UCSD-AML1 (cell line): ENCODE measurements around the gene ISG20L2.

Experiments used
- DNase-seq: peaks from one replicate; lab custom pipeline; 2025; ENCODE audit not compliant: unreplicated experiment; lab: John Stamatoyannopoulos, UW

ISG20L2 gene

DNA sequence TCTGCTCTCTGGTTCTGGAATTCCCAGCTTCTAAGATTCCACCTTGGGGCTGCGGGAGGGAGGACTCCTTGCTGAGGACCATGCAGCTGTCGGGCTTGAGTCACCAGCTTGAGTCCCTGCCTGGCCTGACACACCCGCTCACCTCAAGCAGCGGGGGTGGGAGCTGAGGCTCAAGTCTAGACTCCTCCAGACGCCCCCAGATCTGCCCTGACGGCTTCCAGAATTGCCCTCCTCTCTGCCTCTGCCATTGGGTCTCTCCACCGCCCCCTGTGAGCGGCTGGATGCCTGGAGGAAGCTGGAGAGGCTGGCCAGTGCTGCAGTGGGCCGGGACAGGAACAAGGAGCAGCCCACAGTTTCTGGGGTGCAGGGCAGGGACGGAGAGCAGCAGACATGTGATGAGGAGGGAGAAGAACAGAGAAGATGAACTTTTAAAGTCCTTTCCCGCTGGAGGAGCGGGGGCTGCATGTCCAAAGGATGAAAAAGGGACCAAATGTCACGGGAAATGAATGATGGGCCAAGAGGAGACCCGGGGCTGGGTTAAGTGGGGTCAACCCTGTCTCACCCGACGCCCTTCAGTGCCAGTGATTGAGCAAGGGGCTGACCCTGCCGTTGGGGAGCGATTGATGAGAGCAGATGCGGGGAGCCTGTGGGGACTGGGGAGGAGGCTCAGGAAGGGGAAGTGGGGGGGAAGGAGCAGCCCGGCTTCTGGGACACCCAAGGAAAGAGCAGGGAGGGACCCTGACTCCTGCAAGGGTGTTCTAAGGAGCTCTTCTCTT is 36.7 kb downstream of the ISG20L2 start:
- DNase-seq = peak; percentile 36

DNA sequence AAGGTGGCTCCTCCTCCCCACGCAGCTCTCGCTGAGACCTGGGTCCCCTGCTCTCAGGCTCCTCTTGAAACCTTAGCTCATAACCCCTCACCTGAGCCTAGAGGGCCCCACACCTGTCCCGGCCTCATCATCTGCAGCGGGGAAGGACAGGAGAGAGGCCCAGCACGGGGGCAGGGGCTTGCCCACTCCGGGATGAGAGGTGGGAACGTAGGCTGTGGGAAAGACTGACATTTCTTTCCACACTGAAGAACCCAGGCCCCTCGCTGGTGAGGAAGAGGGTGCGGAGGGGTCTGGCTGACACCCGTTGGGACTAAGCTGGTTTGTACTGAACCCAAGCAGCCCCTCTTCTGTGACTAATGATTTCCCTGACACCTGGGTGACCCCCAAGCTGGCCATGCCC is 37.4 kb downstream of the ISG20L2 start:
- DNase-seq = no peak

DNA sequence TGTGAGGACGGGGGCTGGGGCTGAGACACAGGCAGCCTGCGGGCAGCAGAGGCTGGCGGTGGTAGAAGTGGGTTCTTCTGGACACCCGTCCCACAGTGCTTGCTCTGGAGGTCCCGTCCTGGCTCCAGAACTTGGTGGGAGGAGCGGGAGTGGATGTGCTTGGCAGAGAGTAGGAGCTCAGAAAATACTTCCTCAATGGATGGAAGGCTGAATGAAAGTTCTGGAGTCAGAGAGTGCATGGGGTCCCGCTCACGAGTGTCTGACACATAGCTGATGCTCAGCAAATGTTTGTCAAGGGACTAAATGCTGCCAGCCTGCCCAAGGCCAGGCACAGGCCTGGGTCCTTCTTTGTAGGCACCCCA is 37.9 kb downstream of the ISG20L2 start:
- DNase-seq = no peak

DNA sequence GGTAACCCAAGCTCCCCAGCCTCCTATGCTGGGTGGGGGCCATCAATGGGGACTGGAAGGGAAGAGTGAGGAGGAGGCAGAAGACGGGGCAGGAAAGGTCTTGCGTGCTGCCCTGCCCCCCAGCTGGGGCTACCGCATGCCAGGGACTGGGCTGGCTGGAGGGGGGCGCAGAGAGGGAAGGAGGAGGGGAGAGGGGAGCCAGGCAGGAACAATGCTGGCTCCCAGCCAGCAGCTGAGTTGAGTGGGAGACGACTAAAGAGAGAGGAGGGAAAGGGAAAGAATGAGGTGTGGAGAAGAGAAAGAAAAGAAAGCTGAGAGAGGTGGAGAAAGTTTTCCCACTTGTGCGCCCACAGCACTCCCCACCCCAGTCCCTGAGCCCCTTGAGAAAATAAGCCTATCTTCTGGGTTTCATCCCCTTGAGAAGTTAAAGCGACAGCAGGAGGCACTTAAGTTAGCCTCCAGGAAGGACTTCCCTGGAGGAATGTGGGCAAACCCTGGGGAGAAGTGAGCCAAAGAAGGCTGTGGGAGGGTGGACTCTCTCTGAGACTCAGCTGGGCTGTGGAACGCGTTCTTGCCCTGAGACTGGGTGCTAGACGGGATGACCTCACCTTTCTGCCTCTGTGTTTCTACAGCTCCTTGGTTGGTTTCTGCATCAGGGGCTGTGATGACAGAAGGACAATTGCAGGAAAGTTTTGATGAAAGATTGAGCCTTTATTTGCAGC is 38.5 kb downstream of the ISG20L2 start:
- no peak for DNase-seq

DNA sequence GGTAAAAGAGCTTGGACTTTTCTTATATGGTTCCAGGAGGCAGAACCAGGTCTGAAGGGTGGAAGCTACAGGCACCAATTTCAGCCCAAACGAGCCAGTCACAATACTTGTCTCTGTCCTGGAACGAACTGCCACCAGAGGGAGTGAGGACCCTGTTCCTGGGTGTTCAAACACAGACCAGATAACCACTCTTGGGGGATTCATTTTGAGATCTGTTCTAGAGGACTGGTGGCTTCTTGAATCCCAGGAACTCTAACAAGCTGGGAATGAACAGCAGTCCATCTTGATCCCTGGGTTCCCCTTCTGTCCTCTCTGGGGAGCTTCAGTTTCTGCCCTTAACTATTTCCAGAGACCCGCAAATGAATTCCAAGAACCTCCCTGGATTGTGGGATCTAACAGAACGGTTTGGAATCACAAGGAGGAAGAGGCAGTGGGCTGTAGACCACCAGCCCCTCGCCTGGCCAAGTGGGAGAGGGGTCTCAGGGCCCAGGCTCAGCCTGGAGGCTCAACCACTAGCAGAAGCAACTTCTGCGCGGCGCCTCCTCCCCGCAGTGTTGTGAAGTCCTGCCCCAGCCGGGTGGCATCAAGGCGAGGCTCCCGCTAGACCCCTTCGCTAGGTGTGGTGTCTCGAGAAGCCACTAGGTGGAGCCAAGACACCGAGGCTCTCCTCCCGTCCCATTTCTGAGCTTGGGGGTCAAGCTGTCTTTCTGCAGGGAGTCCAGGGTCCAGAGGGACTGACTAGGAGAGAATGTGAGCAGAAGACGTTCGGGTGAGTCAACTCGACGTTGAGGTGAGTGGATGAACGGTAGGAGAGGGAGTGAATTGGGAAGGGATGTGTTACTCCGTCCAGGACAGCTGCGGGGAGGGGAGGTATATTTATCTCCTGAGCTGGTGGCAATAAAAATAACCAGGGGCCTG is 39.3 kb downstream of the ISG20L2 start:
- peak; percentile 82 for DNase-seq

DNA sequence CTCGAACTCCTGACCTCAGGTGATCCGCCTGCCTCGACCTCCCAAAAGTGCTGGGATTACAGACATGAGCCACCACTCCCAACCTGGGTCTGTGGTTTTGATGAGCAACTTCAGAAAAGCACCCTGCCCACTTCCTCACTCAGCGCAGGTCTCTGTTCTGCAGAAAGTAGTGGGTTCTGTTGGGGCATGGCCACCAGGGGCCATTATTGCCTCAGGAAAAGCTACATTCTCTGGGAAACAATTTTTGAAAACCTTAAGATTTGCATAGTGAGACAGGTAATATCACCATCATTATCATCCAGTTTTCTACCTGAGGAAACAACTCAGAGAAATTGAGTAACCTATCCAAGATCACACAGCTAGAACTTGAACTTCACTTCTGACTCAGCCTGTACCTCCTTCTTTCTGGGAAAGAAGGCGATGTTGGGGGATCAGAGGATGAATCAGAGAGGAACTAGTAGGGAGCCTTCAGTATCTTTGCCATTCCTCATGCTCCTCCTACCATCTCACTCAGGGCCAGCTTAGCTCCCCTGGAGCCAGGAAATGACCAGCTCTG is 44.3 kb downstream of the ISG20L2 start:
- no peak for DNase-seq

DNA sequence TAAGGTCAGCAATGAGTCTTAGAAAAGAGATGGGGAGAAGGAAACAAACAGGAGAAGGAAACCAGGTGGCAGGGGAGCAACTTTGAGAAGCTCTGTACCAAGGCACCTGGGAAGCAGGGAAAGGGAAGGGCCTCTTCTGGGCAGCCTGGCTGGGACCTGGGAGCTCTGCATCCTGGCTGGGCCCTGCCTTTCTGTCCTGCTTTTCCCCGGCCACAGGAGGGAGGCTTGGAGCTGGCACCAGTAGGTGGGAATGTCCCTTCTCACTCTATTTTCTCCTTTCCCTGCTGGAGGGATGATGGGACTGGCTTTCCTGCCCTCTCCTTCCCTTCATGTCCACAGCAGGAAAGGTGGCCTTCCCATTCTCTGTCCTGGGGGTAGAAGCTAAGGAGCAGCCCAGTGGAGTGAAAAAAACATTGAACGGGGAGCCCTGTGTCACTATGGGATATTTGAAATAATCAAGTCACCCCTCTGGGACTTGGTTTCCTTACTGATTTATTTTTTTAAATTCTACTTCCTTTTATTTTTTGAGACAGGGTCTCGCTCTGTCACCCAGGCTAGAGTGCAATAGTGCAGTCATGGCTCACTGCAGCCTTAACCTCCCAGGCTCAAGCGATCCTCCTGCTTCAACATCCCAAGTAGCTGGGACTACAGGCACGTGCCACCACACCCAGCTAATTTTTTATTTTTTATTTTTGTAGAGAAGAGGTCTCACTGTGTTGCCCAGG is 46.2 kb downstream of the ISG20L2 start:
- DNase-seq = no peak

DNA sequence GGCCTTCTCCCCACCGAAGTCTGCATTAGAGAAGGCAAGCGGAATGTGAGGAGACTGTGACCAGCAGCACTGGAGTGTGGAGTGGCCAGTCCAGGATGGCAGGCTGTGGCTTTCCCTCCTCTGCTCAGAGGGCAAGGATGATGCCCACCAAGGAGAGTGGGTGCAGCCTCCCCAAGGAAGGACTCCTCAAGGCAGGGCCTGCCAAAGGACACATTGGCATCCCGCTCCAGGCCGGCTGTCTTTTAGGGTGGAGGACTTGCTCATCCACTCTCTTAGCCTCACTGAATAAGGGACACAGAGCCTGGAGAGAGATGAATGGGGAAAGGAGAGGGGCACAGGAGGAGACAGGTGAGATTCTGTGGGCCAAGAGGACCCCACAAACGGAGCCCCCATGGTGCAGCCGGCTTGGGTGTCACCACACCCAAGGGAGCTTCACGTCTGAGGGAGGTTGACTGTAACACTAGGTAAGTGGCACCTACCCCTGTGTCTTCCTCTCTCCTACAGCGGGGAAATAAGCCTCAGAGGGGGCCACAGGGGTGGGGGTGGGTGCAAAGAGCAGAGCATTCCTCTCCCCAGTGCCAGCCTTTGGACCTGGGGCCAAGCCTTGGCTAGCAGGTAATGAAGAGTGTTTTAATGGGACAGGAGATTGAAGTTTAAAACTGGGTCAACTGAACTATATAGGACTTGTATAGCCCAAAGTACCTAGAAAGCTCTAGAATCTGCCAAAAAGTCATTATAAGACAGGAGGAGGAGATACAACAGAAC is 47.2 kb downstream of the ISG20L2 start:
- no peak for DNase-seq

DNA sequence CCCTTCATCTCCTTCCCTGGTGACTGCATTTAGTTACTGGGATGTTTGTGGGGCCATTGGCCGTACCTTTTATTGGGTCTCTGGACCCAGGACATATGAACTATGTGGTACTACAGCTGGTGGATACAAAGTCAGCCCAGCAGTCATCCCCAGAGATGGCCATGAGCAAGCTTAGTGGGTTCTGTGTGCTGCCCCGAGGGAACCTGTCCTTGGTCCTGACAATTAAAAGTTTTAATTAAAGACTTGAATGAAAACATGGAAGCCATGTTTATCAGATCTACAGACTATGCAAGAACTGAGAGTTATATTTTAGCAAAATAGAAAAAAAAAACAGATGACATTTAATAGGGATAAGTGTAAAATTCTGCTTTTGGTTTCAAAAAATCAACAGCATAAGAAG is 48.5 kb downstream of the ISG20L2 start:
- no peak for DNase-seq

DNA sequence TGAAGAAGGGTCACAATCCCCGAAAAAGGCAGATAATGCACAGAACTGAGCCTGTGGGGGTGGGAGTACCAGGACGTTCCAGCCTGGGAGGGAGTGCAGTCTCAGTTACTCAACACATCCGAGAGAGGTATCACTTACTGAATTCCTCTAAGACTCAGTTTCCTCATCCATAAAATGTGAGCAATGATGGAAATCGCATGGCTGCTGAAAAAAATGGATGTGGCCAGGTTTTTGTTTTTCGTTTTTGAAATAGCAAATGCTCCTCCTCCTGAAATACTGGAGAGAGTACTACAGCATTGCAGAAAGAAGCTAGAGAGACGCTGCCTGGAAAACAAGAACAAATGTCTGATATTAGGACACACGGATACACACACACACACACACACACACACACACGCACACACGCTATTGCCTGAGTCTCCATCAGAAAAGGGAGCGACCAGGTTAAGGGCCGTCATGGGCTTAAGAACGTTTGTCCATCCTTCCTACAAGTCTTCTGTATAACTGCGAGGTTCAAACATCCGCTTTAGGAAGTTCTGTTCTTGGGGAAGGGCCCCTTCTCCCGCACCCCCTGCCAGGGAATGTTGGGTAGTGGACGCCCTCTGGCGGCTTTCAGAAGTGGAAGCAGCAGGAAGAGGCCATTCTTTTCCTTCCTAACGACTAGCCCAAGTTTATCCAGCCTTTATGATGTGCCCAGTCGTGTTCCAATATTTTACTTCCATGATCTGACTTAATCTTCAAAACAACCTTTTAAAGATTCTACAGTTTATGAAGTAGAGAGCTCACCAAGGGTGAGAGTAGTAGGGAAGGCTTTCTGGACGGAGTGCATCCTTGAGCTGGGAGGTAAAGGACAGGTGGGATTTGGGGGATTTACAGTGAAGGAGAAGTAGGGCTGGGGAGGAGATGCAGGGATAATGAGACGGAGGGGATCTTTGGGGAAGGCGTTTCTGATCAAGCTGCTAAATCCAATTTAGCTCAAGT is 50.7 kb downstream of the ISG20L2 start:
- peak; percentile 63 for DNase-seq

DNA sequence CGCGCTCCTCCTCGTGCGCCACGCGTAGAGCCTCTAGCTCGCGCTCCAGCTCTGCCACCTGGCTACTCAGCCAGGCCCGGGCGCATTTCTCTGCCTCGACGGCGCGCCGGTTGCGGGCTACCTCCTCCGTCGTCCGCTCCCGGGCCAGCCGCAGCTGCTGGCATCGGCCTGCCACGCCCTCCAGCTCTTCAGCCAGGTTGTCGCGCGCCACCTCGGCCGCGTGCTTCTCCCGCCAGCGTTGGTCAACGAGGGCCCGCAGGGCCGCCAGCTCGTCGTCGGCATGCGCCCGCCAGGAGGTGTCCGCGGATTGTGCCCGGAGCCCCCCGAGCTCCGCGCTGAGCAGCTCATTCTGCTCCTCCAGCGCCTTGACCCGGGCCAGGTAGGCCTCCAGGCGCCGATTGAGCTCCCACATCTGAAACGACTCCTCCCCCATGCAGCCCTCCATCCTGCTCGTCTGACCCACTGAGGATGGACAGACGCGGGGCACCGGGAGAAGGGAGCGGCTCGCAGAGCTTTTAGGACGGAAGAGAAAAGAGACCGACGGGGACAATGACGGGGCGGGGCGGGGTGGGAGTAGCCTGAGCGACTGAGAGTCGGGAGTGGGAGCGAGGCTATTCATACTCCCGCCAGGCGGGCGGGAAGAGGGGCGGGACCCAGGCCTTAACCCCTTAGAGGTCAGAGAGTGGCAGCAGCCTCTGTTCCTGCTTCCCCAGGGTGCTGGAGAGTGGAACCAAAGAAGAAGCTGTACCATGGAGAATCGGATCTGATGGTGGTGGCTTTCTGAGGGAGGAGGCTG is 51.5 kb downstream of the ISG20L2 start, which contains the start of gene NES:
Gene NES, minus strand, starts transcription at position 588 of the 796 bp plus-strand sequence. Its CDS starts 143 bp downstream, at position 445.
- peak; percentile 36 for DNase-seq

DNA sequence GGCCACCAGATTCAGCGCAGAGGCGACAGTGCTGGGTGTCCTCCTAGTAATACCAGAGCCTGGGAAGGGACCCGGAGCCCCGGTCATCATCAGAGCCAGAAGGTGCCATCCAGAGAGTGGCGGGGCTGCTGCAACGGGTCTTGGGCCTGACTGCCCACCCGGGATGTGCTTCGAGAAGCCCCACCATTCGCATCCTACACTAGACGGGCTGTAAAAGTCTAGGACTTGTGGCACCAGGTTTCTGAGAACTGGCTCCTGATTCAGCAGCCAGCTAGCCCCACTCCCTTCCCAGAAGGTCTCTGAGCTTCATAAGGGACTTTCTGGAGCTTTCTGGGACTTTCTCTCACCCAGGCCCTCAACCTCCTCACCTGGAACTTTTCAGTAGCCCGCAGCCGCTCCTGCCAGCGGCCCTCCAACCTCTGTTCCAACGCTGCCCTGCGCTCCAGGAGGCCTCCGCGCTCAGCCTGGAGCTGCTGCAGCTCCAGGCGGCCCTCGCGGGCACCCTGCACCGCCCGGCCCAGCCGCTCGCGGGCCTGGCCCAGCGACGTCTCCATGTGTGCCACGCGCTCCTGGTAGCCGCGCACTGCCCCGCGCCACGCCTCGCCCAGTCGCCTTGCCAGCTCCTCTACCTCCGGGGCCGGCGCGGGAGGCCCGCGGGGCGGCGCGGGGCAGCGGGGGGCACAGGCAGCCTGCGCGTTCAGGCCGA is 52.3 kb downstream of the ISG20L2 start:
- DNase-seq = no peak

DNA sequence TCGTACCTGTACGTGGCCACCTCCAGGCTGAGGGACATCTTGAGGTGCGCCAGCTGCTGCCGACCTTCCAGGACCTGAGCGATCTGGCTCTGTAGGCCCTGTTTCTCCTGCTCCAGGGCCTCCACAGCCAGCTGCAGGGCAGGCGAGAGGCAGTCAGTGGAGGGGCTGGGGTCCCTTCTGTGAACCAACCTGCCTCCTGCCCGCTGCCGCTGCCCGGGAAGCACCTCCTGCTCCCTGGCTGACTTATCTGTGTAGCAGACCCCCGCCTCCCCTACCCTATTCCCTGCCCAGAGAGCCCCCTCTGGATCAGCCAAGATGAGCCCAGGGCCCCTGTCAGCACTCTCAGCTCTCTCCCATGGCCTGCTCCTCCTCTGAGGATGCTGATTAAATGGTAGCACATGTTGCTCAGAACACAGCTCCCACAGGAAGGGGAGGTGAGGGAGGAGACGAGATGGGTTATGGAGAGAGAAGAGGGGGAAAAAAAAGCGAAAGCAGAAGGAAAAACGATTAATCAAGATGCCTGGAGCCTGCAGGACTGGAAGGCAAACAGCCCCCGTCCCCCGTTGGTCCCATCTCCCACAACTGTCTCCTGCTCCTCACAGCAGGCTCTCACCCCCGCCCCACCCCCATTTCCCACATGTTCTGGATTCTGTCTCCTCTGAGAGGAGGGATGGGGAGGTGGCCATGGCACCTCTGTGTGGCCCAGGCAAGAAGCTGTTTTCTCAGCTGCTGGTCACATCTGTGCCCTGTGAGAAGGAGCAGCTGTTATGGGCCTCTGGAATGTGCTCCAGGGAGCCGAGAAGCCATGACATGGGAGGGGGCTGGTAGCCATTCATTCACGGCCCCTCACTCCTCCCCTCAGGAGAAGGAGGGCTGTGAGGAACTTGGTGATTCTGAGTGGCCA is 53.1 kb downstream of the ISG20L2 start:
- DNase-seq = peak; percentile 38

DNA sequence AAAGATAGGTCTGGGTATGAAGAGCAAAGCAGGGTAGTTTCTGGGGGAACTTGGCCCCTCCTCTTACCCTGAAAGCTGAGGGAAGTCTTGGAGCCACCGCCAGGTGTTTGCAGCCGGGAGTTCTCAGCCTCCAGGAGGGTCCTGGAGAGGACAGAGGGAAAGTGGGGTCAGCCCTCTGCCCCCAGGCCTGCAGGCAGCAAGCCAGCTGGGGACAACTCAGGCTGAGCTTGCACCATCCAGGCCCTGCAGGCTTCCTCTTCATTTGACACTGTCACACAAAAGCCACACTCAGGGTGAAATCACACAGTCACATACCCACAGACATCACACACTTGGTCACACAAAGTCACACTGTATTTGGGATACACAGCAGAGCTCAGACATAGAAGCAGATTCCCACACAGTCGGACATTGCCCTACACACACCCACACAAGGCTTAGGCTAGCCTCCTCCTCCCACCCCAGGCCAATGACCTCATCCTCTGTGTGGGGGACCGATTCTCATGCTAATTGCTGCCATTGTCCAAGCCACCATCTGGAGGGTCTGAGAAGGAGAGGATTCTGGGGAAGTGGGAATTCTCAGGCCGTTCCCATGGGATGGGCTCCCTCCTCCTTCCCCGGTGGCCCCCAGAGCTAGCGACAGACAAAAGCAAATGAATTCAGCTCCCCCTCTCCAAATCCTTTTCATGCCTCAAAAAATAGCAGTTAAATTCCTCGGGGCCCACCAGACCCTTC is 55.0 kb downstream of the ISG20L2 start:
- DNase-seq = no peak
